ENCODE measurements around the gene BTBD9. TPM values are rescaled to one million over a fixed set of nuclear protein-coding genes. Genes with fewer than 3 reads are reported as not detected.

Gene BTBD9
- total and polyA plus RNA-seq, 9 of the 15 experiments (the other 6 are each of a cell fraction or from before 2014, with no cell fraction given) = 0.08 to 1.6 (median 0.58) TPM

DNA sequence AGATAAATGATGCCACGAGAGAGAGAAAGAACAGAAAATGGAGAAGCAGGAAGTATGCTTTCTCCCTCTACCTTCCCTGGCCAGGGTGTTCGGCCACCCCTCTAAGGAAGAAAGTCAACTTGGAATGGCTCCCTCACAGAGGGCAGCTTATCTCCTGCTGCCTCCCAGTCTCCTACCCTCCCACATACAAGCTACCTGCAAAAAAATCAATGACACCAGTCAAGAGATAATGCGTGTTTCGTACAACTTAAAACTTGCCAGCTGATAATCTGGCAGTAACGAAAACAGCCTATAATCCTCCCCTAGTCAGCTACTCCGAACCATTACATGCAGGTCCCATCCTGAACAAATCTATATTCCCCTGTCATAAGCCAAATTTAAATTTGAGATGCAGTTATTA, 61.7 kb downstream of the BTBD9 start (continued):
- no peak for TF ChIP-seq ZNF395 (CRISPR knock-in tag; IDR thresholded peaks at IDR 0.05)
- no peak for TF ChIP-seq FOXJ2 (tag; IDR thresholded peaks at IDR 0.05)
- TF ChIP-seq SMARCA5 (IDR thresholded peaks at IDR 0.05) = no peak
- TF ChIP-seq HEY1 (CRISPR knock-in tag; IDR thresholded peaks at IDR 0.05; ENCODE audit: borderline replicate concordance) = no peak
- no peak for TF ChIP-seq ZNF121 (CRISPR knock-in tag; conservative IDR thresholded peaks at IDR 0.05)
- TF ChIP-seq ETV1 (tag; conservative IDR thresholded peaks at IDR 0.05; ENCODE audit: low read depth) = no peak
- TF ChIP-seq STAT5A (IDR thresholded peaks at IDR 0.05; ENCODE audit: borderline replicate concordance, low read length) = no peak; the same call in 1 of the 2 replicates
- TF ChIP-seq ZNF224 (CRISPR knock-in tag; IDR thresholded peaks at IDR 0.05) = no peak
- no peak for TF ChIP-seq NRF1 (conservative IDR thresholded peaks at IDR 0.05 in 1 of 2, IDR thresholded peaks at IDR 0.05 in 1 of 2)
- TF ChIP-seq ZNF75A (CRISPR knock-in tag; IDR thresholded peaks at IDR 0.05) = no peak
- no peak for TF ChIP-seq ESRRA (IDR thresholded peaks at IDR 0.05; ENCODE audit: borderline replicate concordance, low read depth)
- no peak for TF ChIP-seq ZNF232 (CRISPR knock-in tag; IDR thresholded peaks at IDR 0.05)
- TF ChIP-seq EHMT2 (IDR thresholded peaks at IDR 0.05) = peak; percentile 42; the same call in 1 of the 2 replicates
- TF ChIP-seq MEIS2 (IDR thresholded peaks at IDR 0.05; ENCODE audit: partially characterized antibody) = no peak
- TF ChIP-seq ETV5 (CRISPR knock-in tag; IDR thresholded peaks at IDR 0.05; ENCODE audit: low read depth) = no peak
- peak; percentile 42 for TF ChIP-seq CXXC5 (CRISPR knock-in tag; IDR thresholded peaks at IDR 0.05)
- TF ChIP-seq, protein P1, sequence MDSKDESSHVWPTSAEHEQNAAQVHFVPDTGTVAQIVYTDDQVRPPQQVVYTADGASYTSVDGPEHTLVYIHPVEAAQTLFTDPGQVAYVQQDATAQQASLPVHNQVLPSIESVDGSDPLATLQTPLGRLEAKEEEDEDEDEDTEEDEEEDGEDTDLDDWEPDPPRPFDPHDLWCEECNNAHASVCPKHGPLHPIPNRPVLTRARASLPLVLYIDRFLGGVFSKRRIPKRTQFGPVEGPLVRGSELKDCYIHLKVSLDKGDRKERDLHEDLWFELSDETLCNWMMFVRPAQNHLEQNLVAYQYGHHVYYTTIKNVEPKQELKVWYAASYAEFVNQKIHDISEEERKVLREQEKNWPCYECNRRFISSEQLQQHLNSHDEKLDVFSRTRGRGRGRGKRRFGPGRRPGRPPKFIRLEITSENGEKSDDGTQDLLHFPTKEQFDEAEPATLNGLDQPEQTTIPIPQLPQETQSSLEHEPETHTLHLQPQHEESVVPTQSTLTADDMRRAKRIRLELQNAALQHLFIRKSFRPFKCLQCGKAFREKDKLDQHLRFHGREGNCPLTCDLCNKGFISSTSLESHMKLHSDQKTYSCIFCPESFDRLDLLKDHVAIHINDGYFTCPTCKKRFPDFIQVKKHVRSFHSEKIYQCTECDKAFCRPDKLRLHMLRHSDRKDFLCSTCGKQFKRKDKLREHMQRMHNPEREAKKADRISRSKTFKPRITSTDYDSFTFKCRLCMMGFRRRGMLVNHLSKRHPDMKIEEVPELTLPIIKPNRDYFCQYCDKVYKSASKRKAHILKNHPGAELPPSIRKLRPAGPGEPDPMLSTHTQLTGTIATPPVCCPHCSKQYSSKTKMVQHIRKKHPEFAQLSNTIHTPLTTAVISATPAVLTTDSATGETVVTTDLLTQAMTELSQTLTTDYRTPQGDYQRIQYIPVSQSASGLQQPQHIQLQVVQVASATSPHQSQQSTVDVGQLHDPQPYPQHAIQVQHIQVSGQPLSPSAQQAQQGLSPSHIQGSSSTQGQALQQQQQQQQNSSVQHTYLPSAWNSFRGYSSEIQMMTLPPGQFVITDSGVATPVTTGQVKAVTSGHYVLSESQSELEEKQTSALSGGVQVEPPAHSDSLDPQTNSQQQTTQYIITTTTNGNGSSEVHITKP (IDR thresholded peaks at IDR 0.05; ENCODE audit: partially characterized antibody) = peak; percentile 77
- no peak for TF ChIP-seq SAP30 (IDR thresholded peaks at IDR 0.05; ENCODE audit: borderline replicate concordance, insufficient read depth, low read depth, low read length, poor library complexity, severe bottlenecking)
- TF ChIP-seq ETS2 (tag; IDR thresholded peaks at IDR 0.05; ENCODE audit: borderline replicate concordance, poor library complexity, severe bottlenecking) = no peak
- TF ChIP-seq PHTF2 (CRISPR knock-in tag; IDR thresholded peaks at IDR 0.05) = no peak
- no peak for TF ChIP-seq ZNF133 (CRISPR knock-in tag; IDR thresholded peaks at IDR 0.05)
- TF ChIP-seq TEAD4 (IDR thresholded peaks at IDR 0.05; ENCODE audit: low read length) = peak; percentile 38; the same call in 1 of the 2 replicates
- no peak for TF ChIP-seq TEAD4 (CRISPR knock-in tag; IDR thresholded peaks at IDR 0.05; ENCODE audit: borderline replicate concordance)
- TF ChIP-seq SP2 (IDR thresholded peaks at IDR 0.05; ENCODE audit: extremely low read depth, low read depth, low read length, poor library complexity, severe bottlenecking) = no peak
- TF ChIP-seq ASH1L (IDR thresholded peaks at IDR 0.05; ENCODE audit: borderline replicate concordance, low read depth, partially characterized antibody) = no peak
- no peak for TF ChIP-seq ZNF695 (CRISPR knock-in tag; IDR thresholded peaks at IDR 0.05)
- TF ChIP-seq DPF2 (IDR thresholded peaks at IDR 0.05) = peak; percentile 83
